Choroid plexus epithelial cell (primary cell): ENCODE results near the gene PAQR5.

Experiments used
- DNase-seq: peaks from one replicate; pipeline ENCODE4 v3.0.0-alpha.2; 2010; ENCODE audit warnings: low read depth
- H3K4me3 ChIP-seq: 2 replicates; pipeline ENCODE4 v1.5.1; 2011; ENCODE audit warnings: low read depth, mild to moderate bottlenecking, control low read depth, low read length, moderate library complexity
- TF ChIP-seq, protein P1 (sequence below): conservative IDR thresholded peaks from 2 replicates; pipeline ENCODE4 v1.5.1; 2011; ENCODE audit warnings: low read depth, mild to moderate bottlenecking, control low read depth, inconsistent platforms, low read length, moderate library complexity

The PAQR5 gene

DNA sequence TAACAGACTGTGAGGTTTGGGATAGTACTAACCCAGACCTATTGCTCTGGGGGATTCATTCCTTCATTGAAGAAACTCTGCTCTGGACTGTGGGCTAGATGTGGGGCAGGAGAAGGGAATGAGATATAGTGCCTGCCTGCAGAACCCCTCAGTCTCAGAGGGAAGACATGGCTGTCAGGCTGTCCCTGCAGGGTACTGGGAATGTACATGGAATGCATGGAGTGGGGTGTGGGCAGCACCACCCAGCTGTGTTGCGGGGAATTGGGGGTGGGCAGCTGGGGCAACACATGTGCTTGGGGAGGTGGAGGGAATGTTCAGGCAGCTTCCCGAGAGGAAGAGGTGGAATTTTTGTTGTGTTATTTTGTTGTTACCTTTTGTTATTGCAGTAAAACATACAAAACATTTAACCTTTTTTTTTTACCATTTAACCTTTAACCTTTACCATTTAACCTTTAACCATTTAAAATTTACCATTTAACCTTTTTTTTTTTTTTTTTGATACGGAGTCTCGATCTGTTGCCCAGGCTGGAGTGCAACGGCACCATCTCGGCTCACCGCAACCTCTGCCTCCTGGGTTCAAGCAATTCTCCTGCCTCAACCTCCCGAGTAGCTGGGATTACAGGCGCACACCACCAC is 7.3 kb downstream of the PAQR5 start:
- TF ChIP-seq, protein P1, sequence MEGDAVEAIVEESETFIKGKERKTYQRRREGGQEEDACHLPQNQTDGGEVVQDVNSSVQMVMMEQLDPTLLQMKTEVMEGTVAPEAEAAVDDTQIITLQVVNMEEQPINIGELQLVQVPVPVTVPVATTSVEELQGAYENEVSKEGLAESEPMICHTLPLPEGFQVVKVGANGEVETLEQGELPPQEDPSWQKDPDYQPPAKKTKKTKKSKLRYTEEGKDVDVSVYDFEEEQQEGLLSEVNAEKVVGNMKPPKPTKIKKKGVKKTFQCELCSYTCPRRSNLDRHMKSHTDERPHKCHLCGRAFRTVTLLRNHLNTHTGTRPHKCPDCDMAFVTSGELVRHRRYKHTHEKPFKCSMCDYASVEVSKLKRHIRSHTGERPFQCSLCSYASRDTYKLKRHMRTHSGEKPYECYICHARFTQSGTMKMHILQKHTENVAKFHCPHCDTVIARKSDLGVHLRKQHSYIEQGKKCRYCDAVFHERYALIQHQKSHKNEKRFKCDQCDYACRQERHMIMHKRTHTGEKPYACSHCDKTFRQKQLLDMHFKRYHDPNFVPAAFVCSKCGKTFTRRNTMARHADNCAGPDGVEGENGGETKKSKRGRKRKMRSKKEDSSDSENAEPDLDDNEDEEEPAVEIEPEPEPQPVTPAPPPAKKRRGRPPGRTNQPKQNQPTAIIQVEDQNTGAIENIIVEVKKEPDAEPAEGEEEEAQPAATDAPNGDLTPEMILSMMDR = no peak
- DNase-seq = no peak
- H3K4me3 ChIP-seq = no peak overlapping the region

DNA sequence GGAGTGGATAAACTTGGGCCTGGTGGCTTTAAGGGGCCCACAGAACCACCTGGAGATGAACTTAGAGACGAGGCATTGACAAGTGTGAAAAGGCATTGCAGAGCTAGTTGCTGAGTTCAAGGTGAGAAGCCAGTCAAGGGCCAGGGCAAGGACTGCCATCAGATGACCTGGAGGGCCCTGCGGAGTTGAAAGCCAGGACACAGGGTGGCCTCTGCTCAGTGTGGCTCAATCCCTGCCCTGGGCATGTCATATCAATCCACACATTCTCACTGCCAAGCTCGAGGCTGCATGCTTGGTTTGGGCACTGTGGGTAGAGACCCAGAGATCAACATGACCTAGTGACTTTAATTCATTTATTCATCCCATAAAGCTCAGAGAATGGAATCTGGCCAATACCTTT is 9.2 kb downstream of the PAQR5 start:
- no peak overlapping the region for H3K4me3 ChIP-seq
- TF ChIP-seq, protein P1 = no peak
- DNase-seq = no peak

GRCh38 chr15:69308949-69309348 is 10.2 kb downstream of the PAQR5 start:
- TF ChIP-seq, protein P1 = no peak
- H3K4me3 ChIP-seq = no peak overlapping the region
- no peak for DNase-seq

- TF ChIP-seq, protein P1 = no peak
- H3K4me3 ChIP-seq = no peak overlapping the region
- DNase-seq = peak; percentile 28
Observed at GRCh38 chr15:69311319-69311721, 12.6 kb downstream of the PAQR5 start.

DNA sequence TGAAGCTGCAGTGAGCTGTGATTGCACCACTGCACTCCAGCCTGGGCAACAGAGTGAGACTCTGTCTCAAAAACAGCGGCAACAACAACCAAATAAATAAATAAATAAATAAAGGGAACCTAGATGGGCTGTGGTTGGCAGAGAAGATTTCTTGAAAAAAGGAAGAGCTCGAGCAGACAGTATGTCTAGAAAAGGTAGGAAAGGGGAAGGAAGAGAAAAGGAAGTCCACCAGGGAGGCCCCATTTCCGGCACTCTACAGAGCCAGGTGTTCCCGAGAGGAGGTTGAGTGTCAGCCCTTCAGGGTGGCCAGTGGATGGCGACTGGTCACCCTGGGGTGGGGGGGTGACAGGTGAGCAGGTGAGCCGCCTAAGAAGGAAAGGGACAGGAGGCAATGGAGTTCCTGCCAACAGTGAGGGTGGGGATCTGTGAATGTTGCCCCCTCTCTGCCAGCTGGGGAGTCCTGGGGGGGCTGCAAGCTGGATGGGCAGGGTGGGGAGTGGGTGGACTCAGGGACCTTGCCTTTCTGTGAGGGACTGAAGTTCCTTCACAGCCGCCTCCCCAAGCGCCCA is 14.8 kb downstream of the PAQR5 start:
- TF ChIP-seq, protein P1 = no peak
- DNase-seq = no peak
- H3K4me3 ChIP-seq = no peak overlapping the region

- DNase-seq = no peak
- H3K4me3 ChIP-seq = no peak overlapping the region
- TF ChIP-seq, protein P1 = no peak
Observed at GRCh38 chr15:69314131-69314530, 15.4 kb downstream of the PAQR5 start.

DNA sequence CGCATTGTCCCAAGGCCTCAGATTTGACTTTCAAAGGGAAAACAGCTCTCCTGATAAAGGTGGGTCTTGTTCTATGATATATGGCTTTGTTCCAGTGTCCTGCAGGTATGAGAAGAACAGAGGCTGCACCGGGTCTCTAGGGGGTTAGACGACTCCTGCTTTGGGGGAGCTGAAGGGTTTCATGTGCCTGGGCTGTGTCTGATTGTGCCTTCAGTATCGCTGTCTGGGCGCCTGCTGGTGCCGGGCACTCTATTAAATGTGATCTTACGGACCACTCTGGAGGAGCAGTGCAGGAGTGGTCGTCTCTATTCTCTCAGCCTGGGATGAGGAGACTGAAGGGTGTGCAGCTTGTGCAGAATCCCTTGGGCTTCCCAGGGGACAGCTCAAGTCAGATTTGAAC is 16.0 kb downstream of the PAQR5 start:
- TF ChIP-seq, protein P1 = no peak
- no peak overlapping the region for H3K4me3 ChIP-seq
- no peak for DNase-seq
